COLO668 (cell line): Measurements from ENCODE around the gene NAMPT.
"Not testable (repeated sequence)": the region's sequence is repeated elsewhere in the genome, so short reads cannot be mapped to it uniquely, and the experiment has no call there.

Source experiments
- DNase-seq: peaks from one replicate; lab custom pipeline; 2025; ENCODE audit not compliant: unreplicated experiment; lab: John Stamatoyannopoulos, UW

NAMPT gene

DNA sequence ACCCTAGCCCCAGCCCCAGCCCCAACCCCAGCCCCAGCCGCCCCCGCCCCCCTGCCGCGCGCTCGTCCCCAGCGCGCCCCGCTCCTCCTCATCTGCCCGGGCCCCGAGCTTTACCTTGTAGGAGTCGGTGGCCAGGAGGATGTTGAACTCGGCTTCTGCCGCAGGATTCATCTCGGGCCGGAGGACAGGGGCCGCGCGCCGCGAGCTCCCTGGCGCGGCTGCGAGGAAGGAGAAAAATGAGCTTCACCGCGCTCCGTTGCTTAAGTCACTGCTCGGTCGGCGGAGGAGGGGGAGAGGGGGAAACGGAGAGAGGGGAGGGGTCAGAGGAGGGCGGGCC is at the start of gene NAMPT:
NAMPT (minus strand) TSS at position 270 of the 337 bp plus-strand sequence; CDS start at position 171, 99 bp downstream.
- no peak for DNase-seq

- no peak for DNase-seq
Measured at GRCh38 chr7:106332201-106332600, 47.4 kb upstream of the NAMPT start.

- DNase-seq: no peak
Measured at GRCh38 chr7:106331441-106332175, 46.8 kb upstream of the NAMPT start.

DNA sequence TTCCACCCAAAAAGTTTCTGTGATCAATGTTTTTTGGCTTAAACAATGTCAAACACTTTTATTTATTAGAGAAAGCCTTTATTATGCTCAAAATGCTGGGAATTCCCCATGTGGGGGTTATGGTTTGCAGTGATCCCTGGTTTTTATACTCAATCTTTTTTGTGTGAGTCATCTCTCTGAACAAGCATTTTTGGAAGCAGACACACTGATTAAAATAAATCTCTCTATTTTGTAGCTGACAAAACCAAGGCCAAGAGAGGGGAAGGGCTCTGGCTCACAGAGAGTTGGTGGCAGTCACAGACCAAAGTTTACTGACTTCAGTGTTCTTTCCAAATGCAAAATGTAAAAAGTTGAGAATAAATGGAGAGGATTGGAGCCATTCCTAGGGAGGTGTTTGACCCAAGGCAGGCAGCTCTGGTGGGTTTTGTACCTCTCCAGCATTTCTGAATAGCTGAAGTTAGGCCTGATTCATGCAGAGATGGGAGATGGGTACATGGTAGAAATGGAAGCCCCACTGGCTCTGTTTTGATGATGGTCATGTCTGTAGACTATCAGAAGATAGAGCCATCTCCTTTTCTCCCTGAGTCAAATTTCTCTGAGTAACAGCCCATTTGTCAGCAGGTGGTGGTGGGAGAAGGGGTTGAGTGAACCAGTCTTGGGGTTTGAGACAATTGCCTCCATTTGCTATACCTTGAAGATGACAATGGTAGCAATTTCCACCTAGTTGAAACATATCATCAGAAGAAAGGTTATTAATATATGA is 45.4 kb upstream of the NAMPT start:
- DNase-seq: no peak

GRCh38 chr7:106329408-106329807 is 44.6 kb upstream of the NAMPT start:
- DNase-seq: no peak

- DNase-seq: no peak
Measured at GRCh38 chr7:106327538-106328481, 43.0 kb upstream of the NAMPT start.

GRCh38 chr7:106326594-106327537 is 42.1 kb upstream of the NAMPT start:
- no peak for DNase-seq

GRCh38 chr7:106324509-106324908 is 39.7 kb upstream of the NAMPT start:
- not testable (repeated sequence) for DNase-seq

GRCh38 chr7:106320254-106320770 is 35.5 kb upstream of the NAMPT start:
- DNase-seq: not testable (repeated sequence)

DNA sequence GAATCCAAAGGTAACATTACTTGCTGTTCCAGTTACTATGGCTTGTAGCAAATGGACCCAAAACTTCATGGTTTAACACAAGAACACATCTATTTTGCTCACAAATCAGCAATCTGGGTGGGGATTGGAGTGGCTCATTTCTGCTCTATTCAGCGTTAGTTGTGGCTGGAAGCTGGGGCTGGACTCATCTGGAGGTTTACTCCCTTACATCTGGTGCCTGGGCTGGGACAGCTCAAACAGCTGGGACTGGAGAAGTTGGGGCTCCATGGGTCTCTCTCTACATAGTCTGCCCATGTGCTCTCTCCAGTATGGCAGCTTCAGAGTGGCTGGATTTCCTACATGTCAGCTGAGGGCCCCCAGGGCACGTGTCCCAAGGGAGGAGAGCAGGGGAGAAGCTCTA is 33.7 kb upstream of the NAMPT start:
- no peak for DNase-seq

DNA sequence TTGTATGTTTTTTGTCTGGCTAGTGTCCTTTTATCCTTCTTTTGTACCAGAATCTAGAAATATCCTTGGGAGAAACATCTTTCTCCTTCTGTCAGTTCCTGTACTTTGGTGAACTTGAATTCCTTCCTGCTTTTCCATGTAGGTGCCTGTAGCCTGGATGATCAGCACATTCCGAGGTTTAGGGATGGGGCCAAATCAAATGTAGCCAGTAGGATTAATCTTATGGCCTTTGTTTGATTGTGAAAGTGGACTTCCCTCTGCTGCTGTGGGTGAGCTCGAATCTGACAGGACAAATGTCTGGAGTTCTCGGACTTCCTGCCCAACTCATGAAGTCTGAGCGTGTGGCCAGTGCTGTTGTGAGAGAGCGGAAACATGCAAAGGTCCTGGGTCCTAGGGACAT is 33.2 kb upstream of the NAMPT start:
- no peak for DNase-seq

GRCh38 chr7:106316947-106317346 is 32.2 kb upstream of the NAMPT start:
- DNase-seq: no peak

GRCh38 chr7:106314875-106315274 is 30.1 kb upstream of the NAMPT start:
- DNase-seq: no peak

GRCh38 chr7:106313966-106314365 is 29.2 kb upstream of the NAMPT start:
- DNase-seq: no peak

DNA sequence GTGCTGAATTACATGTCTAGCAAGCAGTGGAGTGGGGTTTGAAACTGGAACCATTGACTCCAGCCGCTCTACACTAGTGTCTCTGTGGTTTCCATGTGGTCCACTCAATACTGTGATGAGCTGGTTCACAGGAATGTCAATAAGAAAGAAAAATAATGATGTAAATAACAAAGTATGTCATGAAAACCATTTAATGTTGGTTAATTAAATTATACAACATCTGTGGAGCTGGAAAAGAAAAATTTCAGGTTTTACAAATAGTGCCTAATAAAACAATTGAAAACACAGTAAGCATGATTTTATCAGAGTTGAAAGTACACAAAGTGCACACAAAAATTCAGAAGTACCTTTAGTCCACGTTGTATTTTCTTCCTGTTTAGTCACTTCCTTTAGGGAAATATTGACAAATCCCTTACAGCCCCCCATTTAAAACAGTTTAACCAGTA is 28.7 kb upstream of the NAMPT start:
- DNase-seq: no peak

- no peak for DNase-seq
Measured at GRCh38 chr7:106312906-106313305, 28.1 kb upstream of the NAMPT start.

DNA sequence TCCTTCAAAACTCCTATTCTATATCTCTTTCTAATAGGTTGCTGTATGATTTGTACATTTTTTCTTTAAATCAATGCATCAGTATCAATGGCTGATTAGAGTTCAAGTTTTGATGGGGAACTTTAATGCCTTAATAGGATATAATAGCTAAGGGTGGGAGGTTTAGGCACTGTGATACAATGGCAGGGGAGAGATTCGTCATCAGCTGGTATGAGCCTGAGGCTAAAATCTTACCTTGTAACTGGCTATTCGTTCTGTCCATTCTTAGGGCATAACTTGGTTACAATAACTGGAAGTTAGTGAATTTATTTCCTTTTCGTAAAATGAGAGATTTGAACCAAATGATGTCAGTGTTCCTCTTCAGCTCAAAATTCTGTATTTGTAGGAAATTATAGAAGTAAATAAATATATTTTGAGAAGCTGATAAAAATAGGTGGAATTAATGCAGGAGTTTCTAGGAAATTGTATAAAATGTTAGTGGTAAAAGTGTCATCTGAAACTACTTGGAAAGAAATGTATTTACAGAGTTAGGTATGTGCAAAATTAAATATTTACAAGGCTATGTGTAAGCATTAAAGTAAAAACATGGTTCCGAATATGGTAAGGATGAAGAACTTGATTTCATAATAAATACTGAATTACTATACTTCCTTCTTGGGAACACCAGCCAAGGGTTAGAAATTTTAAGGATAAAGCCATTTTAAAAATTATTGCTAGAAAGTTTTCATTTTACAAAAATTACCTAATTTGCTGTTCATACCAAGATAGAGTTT is 27.5 kb upstream of the NAMPT start:
- DNase-seq: no peak

DNA sequence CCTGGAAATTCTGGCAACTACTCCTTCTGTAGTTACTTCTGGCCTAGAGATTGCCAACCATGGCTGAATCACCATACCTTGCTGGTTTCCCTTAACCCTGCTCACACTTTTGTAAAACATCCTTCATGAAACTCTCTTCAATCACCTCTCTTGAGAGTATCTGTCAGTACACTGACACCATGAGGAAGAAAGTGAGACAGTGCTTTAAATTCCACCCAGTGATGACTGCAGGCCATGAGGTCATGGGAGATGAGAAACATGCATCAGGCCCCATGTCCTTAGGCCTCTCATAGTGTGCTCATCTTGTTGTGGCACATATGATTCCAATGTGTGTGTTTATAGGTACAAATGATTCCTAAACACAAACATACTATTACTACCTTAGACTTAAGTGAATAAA is 24.6 kb upstream of the NAMPT start:
- DNase-seq: no peak

GRCh38 chr7:106306256-106306655 is 21.5 kb upstream of the NAMPT start:
- DNase-seq: no peak
